Mononuclear cell (primary cell): ENCODE data around the gene SLC19A2. TPM values are rescaled to one million over a fixed set of nuclear protein-coding genes. Genes with fewer than 3 reads are reported as not detected.
"Not testable (repeated sequence)": the region's sequence is repeated elsewhere in the genome, so short reads cannot be mapped to it uniquely, and the experiment has no call there.

Source experiments
- H3K27me3 ChIP-seq: 2 replicates; pipeline ENCODE4 v1.6.0; 2011; ENCODE audit warnings: low read length, control low read depth; ENCODE audit not compliant: insufficient read depth
- H3K4me1 ChIP-seq: 2 replicates; pipeline ENCODE4 v1.5.1; 2011; ENCODE audit warnings: mild to moderate bottlenecking, low read length, control low read depth; ENCODE audit not compliant: insufficient read depth
- H3K4me3 ChIP-seq: 2 replicates; pipeline ENCODE4 v1.5.1; 2011; ENCODE audit warnings: mild to moderate bottlenecking, low read length, moderate library complexity
- H3K9me3 ChIP-seq: 2 replicates; pipeline ENCODE4 v1.5.1; 2011; ENCODE audit warnings: low read depth, mild to moderate bottlenecking, control low read depth, low read length
- total RNA-seq: library from RNA; depleted of rRNA; stranded (reverse); fragments of >200 nt; gene quantifications from one replicate; pipeline ENCODE4 v1.2.3, GENCODE V29; 2012

The SLC19A2 gene
- total RNA-seq, result 7.0 TPM

GRCh38 chr1:169485431-169486280 is at the start of gene SLC19A2:
SLC19A2 (minus strand) TSS chr1:169485944; CDS start chr1:169485766, 178 bp downstream.
- Histone ChIP-seq H3K4me3 (peak within 1 kb of the TSS; percentile 64), H3K9me3 (no peaks in the 10 kb centered on the region), H3K4me1 (peaks cover 26% of the 10 kb centered on the region), H3K27me3 (no peaks in the 10 kb centered on the region)

- no peaks in the 10 kb centered on the region for H3K27me3 ChIP-seq
- H3K4me3 ChIP-seq, result no peak overlapping the region
- no peaks in the 10 kb centered on the region for H3K4me1 ChIP-seq
- no peaks in the 10 kb centered on the region for H3K9me3 ChIP-seq
Measured at GRCh38 chr1:169534653-169535052, 48.9 kb upstream of the SLC19A2 start.

GRCh38 chr1:169533528-169534190 is 47.9 kb upstream of the SLC19A2 start:
- H3K27me3 ChIP-seq, H3K4me3 ChIP-seq, H3K9me3 ChIP-seq, H3K4me1 ChIP-seq: not testable (repeated sequence)

- no peak overlapping the region for H3K4me3 ChIP-seq
- no peaks in the 10 kb centered on the region for H3K27me3 ChIP-seq
- H3K9me3 ChIP-seq, result no peaks in the 10 kb centered on the region
- peaks cover 13% of the 10 kb centered on the region for H3K4me1 ChIP-seq
Measured at GRCh38 chr1:169530448-169530847, 44.7 kb upstream of the SLC19A2 start.

- Histone ChIP-seq H3K9me3 (no peaks in the 10 kb centered on the region), H3K27me3 (no peaks in the 10 kb centered on the region), H3K4me3 (no peak overlapping the region), H3K4me1 (peaks cover 13% of the 10 kb centered on the region)
Measured at GRCh38 chr1:169529068-169529642, 43.4 kb upstream of the SLC19A2 start.

- H3K9me3 ChIP-seq, result no peaks in the 10 kb centered on the region
- no peaks in the 10 kb centered on the region for H3K27me3 ChIP-seq
- peaks cover 13% of the 10 kb centered on the region for H3K4me1 ChIP-seq
Measured at GRCh38 chr1:169528215-169529067, 42.7 kb upstream of the SLC19A2 start.

GRCh38 chr1:169527451-169528214 is 41.9 kb upstream of the SLC19A2 start:
- H3K4me1 ChIP-seq, result peaks cover 13% of the 10 kb centered on the region

More at GRCh38 chr1:169528215-169529067, 42.7 kb upstream of the SLC19A2 start:
- no peak overlapping the region for H3K4me3 ChIP-seq

GRCh38 chr1:169527001-169527400 is 41.3 kb upstream of the SLC19A2 start:
- no peaks in the 10 kb centered on the region for H3K9me3 ChIP-seq
- no peaks in the 10 kb centered on the region for H3K27me3 ChIP-seq
- H3K4me3 ChIP-seq, result no peak overlapping the region
- peaks cover 13% of the 10 kb centered on the region for H3K4me1 ChIP-seq

More at GRCh38 chr1:169527451-169528214, 41.9 kb upstream of the SLC19A2 start:
- no peaks in the 10 kb centered on the region for H3K9me3 ChIP-seq
- H3K27me3 ChIP-seq, result no peaks in the 10 kb centered on the region
- no peak overlapping the region for H3K4me3 ChIP-seq

- no peaks in the 10 kb centered on the region for H3K9me3 ChIP-seq
- no peak overlapping the region for H3K4me3 ChIP-seq
- H3K4me1 ChIP-seq, result peaks cover 13% of the 10 kb centered on the region
- H3K27me3 ChIP-seq, result no peaks in the 10 kb centered on the region
Measured at GRCh38 chr1:169526120-169526832, 40.5 kb upstream of the SLC19A2 start.

- H3K4me3 ChIP-seq, result no peak overlapping the region
Measured at GRCh38 chr1:169525391-169525790, 39.6 kb upstream of the SLC19A2 start.

GRCh38 chr1:169523904-169524303 is 38.2 kb upstream of the SLC19A2 start:
- H3K4me1 ChIP-seq, result peaks cover 12% of the 10 kb centered on the region
- H3K9me3 ChIP-seq, result no peaks in the 10 kb centered on the region
- H3K27me3 ChIP-seq, result no peaks in the 10 kb centered on the region
- no peak overlapping the region for H3K4me3 ChIP-seq

More at GRCh38 chr1:169525391-169525790, 39.6 kb upstream of the SLC19A2 start:
- no peaks in the 10 kb centered on the region for H3K27me3 ChIP-seq
- H3K4me1 ChIP-seq, result peaks cover 13% of the 10 kb centered on the region
- H3K9me3 ChIP-seq, result no peaks in the 10 kb centered on the region

GRCh38 chr1:169521226-169521625 is 35.5 kb upstream of the SLC19A2 start:
- Histone ChIP-seq H3K27me3 (no peaks in the 10 kb centered on the region), H3K9me3 (no peaks in the 10 kb centered on the region), H3K4me1 (no peaks in the 10 kb centered on the region), H3K4me3 (no peak overlapping the region)

GRCh38 chr1:169517558-169518186 is 31.9 kb upstream of the SLC19A2 start:
- Histone ChIP-seq H3K4me3 (no peak overlapping the region), H3K9me3 (no peaks in the 10 kb centered on the region), H3K27me3 (no peaks in the 10 kb centered on the region), H3K4me1 (peaks cover 5% of the 10 kb centered on the region)
